ENCODE results near the gene CAMK1D. TPM values are rescaled to one million over a fixed set of nuclear protein-coding genes. Genes with fewer than 3 reads are reported as not detected.
"Not testable (repeated sequence)": the region's sequence is repeated elsewhere in the genome, so short reads cannot be mapped to it uniquely, and the experiment has no call there.

Gene CAMK1D
- total RNA-seq, 1 experiment from 2014 or later, result 3.9 TPM

DNA sequence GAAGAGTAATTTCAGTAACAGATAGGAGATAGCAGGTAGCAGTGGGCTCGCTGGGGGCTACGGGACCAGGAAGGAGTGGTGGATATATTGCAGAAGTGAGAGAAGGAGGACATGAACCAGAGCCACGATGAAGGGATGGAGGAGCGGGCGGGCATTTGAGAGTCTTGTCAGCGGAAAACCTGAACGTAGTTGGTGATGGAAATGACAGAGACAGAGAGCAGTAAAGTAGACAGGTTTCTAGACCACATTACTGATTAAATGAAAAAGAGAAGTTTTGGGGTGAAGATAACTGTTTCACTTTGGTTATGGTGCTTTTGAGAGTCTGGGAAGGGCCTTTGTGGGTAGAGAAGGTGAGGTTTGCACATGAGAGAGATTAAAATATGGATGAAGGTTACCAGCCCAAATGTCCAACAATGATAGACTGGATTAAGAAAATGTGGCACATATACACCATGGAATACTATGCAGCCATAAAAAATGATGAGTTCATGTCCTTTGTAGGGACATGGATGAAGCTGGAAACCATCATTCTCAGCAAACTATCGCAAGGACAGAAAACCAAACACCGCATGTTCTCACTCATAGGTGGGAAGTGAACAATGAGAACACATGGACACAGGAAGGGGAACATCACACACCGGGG, 196.9 kb downstream of the CAMK1D start:
- not testable (repeated sequence) for DNase-seq (ENCODE audit: low read depth)

DNA sequence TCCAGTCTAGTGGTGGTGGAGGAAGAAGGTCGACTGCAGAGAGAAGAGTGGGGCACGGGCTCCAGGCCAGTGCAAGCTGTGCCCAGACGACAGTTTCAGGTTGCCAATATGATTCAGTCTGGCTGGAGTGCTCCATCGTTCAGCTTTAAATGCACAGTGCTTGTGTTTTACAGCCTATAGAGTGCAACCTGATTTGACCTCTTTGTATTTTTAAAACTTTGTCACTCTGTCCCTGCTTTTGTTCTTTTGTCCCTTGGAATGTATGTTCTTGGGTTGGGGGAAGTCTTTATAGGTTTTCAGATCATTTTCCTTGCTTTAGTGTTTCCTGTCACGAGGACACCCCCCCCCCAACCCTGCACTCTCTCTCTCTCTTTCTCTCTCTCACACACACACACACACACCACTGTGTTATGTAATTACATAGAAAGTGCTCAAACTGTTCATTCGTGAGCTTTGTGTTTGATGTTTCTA, 198.0 kb downstream of the CAMK1D start:
- no peak for DNase-seq (ENCODE audit: low read depth)

DNA sequence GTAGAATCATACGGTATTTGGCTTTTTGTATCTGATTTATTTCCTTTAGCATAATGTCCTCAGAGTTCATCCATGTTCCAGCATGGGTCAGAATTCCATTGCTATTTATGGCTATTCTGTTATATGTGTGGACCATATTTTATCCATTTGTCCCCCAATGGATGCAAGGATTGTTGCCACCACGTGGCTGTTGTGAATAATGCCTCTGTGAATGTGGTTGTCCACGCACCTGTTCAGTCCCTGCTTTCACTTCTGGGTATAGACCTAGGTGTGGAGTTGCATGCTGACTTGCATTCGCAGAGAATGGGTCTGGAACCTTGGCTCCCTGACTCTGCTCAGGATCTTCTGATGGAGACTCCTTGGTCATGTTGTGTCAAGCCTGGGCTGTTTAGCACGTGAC, 199.9 kb downstream of the CAMK1D start:
- DNase-seq (ENCODE audit: low read depth), result no peak

DNA sequence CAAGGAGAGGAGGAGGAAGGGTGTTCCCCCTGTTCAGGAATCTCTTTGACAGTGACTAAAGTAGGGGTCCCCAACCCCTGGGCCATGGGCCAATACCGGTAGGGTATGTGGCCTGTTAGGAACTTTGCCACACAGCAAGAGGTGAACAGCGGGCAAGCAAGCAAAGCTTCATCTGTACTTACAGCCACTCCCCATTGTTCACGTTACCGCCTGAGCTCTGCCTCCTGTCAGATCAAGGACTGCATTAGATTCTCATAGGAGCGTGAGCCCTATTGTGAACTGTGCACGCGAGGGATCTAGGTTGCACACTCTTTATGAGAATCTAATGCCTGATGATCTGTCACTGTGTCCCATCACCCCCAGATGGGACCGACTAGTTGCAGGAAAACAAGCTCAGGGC, 201.6 kb downstream of the CAMK1D start:
- DNase-seq (ENCODE audit: low read depth), result no peak

DNA sequence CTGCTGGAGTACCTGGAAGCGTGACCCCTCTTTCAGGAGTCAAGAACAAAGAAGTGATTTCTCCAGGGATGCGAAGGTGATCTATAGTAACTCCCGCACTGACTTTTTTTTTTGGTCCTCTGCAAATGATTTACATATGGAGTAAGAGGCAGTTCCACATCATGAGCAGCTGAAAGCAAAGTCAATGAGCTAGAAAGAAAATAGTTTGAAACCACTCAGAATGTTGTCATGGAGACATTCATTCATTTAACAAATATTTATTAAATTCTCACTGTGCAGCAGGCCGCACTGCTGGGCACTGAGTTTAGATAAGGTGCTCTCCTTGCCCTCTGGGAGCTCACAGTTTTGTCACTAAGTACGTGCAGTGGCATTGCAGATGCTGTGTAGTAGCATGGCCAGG, 206.7 kb downstream of the CAMK1D start:
- DNase-seq (ENCODE audit: low read depth), result no peak

DNA sequence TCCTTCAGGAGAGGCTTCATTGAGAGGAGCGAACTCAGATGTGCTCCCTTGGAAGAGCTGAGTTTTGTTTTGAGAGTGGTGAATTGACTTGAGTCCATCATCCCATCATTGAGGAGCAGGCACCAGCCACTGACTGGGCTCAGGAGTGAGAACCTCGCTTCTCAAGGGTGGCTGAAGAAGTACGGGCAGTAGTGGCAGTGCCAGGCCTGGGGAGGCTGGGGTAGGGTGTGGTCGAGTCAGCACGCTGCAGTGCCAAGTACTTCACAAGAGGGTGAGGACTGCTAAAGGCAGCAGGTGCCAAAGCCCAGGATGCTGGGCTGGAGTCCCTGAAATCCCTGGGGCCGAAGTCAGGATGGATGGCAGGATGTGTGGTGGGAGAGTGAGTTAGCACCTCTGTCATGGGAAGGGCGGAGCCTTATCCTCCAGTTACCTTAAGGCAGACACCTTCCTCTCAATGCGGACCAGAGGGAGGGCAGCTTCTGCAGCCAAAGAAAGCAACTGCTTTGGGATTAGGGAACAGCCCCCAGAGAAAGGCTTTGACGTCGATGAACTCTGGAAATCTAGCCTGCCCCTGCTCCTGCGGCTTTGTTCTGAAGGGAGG, 210.3 kb downstream of the CAMK1D start:
- no peak for DNase-seq (ENCODE audit: low read depth)

DNA sequence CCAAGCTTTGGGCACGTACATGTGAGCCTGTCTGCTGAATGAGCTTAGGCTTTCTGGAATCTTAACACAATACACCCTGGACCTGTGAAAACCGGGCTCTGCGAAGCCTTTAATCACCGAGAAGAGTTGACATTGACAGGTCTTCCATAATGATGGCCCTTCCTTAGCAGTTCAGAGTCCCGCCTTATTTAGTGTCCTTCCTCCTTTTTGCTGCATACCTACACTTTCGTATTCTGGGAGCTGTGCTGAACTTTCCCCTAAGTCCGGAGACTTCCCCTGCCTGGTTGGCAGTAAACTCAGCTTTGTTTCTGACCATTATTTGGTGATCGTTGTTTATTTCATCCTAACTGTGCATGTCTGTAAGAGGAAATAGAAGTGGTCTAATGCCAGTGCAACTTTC, 212.0 kb downstream of the CAMK1D start:
- DNase-seq (ENCODE audit: low read depth), result no peak

DNA sequence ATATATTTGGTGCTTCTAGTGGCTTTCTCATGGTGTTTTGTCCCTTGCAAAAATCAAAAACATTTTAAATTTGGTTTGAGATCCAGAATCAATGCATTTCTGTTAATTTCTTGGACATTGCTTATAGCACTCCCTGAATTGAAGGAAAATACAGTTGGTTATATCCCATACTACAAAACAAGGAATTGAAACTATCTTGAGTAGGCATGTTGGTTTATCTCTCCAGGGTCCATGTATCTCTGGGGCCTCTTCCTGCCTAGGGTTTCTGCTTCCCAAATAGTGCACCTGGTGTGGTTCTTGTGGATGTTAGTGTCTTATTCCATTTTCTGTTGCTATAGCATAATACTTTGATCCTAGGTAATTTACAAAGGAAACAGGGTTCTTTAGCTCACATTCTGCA, 212.4 kb downstream of the CAMK1D start:
- DNase-seq (ENCODE audit: low read depth), result no peak

DNA sequence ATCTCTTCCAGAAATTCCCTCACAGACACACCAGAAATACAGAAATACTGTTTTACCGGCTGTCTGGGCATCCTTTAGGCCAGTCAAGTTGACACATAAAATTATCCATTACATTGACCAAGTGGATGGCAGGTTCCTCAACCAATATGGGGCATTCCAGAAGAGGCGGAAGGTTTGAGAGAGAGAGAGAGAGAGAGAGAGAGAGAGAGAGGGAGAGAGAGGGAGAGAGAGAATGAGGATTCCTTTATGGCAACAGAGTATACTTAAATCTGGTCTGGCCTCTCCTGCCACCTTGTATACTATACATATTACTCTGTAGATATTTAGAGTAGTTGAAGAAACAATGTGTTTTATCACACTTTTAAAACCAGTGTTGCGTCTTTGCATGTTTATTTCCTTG, 214.1 kb downstream of the CAMK1D start:
- no peak for DNase-seq (ENCODE audit: low read depth)

DNA sequence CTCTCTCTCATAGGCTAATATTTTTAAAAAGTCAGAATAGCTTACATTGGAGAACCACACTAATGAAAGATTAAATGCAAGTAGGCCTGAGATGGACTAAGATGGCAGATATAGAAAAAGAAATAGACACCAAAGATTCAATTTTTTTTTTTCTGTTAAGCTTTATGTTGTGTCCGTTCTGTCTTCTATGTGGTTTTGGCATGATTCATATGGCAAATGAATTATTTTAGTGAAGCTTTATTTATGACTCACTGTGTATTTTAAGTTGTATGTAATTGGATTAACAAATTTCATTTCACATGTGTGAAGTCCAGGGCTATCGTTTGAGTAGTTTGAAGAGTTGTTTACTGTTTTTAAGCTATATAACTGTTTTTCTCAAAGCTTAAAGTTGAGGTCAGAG, 214.8 kb downstream of the CAMK1D start:
- DNase-seq (ENCODE audit: low read depth), result peak; percentile 45

DNA sequence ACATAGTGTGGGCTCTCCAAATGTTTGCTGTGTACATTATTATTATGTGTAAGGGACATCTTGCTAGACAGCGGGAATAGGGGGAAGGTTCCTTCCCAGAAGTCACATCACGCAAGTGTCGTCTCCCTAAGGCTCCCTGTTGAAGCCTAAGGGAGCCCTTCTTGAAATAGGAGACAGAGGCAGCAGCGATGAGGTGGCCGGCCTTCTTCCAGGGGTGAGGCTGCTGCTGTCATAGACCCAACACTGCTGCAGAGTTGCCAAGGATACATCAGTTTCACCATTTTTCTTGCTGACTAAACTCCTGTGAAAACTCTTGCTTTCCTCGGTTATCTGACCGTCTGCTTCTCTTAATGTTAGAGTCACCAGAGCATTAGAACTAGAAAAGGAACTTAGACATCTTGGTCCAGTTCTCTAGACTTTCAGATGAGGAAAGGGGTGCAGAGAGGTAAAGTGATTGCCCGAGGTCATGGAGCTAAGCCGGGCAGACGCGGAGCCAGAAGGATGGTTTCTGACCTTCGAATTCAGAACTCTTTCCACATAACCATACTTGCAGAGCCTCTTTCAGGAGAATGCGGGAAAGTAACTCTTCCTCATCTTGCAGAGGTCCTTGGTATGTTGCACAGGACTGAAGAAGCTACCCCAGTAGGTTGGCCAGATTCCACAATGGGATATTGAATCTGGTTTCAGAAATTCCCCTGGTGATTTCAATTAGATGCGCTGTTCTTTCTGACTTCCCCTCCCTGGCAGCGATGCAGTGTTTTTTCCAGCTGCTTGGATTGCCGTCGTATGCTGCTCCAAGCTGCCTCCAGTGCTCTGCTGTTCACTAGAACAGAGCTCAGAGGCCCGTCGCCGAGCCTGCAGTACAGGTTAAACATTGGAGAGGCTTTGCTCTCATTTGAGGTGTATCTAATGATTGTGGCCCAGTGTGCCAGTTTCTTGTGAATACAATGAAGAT, 217.1 kb downstream of the CAMK1D start:
- DNase-seq (ENCODE audit: low read depth), result no peak

DNA sequence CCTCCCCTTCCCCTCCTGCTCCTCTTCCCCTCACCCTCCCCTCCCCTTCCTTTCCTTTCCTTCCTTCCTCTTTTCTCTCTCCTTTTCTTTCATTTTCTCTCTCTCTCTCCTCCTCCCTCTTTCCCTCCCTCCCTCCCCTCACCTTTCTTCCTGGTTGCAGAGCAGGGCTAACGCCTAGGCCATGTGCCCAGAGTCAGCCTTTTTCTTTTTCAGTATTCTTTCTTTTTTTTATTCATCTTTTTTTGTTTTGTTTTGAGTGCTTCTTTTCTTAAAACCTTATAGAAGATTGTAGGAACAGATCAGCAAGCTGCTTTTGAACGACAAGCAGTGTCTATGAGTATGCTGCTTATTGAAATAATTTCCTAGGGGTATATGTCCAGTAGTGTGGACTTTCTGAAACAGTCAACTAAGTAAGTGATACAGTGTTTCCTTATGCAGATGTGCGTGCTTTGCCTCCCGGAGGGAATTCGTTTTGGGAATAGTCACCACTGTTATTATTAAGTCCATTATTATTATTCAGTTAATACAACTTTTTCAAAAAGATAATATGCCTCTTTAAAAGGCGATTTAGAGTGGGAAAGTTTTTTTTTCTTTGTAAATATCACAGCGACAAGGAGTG, 219.2 kb downstream of the CAMK1D start:
- DNase-seq (ENCODE audit: low read depth), result no peak

DNA sequence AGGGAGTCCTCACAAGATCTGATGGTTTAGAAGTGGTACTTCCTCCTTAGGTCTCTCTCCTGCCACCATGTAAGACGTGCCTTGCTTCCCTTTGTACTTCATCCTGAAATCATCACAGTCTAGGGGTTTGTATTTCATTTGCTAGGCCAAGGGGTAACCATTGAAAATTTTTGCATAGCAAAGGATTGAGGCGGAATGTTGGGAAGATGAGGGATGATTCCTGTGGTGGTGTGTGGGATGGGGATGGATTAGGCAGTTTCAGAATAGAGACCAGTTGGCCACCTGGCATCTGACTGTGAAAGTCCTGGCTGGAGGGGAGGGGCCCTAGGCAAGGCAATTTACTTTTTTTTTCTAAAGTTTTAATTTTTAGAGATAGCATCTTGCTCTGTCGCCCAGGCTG, 222.9 kb downstream of the CAMK1D start:
- DNase-seq (ENCODE audit: low read depth), result no peak

DNA sequence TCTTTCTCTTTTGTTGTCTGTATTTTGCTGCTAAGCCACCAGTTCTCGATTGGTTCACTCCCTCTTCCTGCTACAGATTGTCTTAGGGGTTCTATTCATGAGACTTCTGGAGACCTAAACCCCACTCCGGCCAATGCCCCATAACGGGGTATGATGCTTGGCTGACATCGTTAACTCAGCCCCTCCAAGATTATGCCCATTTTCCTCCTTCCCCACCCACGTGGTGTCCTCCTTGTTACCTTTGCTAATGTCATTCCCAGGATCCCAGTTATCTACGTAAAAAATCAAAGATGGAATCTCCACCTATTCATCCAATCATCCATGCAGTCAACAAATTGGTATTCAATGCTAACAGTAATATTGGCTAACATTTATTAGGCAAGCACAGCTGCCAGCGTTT, 228.3 kb downstream of the CAMK1D start:
- DNase-seq (ENCODE audit: low read depth), result no peak

DNA sequence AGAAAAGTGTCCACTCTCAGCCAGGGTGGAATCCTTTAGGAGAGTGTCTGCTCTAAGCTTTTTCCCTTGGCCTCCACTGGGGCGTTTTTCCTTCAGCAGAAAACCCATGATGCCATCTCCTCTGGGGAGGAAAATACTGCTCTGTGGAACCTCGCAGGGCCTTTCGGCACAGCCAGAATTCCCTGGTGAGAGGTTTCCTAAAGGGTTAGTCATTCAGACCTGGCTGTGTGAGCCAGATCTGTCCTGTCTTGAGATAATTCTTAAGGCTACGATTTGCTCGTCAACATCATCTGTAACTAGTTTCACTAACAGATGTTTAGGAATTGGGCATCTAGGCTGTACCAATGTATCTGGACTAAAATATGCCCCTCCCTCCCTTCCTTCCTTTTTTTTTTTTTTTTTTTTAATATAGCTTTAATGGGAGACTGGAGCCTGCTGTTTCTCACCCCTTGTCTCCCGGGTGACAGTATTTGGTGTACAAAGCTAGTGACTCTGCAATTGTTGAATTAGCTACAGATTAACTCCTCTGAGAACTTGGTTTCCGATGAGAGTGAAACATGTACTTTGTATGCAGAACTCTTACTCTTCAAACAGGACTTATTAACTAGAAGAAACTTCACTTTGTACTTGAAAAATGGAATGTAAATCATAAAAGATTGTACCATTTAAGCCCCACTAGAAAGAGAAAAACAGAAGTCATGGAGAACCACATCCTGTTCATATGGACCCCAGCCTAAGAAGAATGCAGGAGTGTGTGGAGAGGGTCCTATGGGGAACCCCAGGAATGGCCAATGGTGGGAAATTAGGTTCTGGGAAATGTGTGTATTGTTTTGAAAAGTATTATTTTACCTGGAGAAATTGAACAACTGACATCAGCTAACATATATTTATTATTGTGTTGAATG, 230.9 kb downstream of the CAMK1D start:
- no peak for DNase-seq (ENCODE audit: low read depth)

DNA sequence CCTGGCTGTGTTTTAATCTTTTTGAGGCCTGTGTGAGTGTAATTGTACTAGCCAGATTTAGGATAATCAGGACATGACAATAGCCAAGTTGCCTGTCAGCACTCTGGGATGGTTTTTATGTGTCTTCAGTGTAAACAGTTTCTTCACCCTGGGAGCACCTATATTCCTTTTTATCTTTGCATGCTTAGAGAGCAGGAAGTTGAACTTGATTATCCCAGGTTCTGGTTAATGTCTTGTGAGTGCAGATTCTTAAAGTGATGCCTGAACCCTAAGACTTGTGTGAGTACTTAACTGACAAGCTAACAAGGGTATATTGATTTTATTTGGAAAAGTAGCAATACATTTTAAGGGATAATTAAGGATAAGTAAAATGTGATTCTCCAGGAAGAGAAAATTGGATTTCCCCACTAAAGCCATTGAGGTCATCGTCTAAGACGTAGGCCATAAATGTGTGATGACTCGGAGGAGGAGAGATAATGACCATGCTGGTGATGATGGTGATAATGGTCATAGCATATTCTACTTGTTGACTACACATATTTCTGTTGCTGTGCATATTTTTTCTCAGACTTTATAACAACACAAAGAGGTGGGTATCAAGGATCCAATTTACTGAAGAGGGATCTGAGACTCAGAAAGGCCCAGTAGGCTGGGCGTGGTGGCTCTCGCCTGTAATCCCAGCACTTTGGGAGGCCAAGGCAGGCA, 234.7 kb downstream of the CAMK1D start:
- no peak for DNase-seq (ENCODE audit: low read depth)

DNA sequence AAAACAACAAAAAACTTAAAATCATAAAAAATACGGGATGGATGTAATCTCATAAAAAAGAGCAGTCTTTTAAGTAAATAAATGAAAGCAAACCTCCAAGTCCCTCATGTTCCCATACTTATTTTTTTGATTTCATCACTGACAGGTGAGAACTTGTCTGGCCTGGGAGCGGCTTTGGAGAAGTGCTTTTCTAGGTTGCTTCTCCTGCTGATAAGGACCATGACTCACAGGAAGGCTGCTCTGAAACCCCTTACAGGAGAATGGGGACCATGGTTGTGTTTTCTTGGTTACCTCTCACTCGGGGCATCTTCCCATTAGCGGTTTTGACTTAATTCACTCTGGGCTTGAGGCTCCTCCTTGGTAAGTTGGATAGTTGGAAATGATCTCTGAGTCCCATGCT, 237.4 kb downstream of the CAMK1D start:
- DNase-seq (ENCODE audit: low read depth), result no peak

DNA sequence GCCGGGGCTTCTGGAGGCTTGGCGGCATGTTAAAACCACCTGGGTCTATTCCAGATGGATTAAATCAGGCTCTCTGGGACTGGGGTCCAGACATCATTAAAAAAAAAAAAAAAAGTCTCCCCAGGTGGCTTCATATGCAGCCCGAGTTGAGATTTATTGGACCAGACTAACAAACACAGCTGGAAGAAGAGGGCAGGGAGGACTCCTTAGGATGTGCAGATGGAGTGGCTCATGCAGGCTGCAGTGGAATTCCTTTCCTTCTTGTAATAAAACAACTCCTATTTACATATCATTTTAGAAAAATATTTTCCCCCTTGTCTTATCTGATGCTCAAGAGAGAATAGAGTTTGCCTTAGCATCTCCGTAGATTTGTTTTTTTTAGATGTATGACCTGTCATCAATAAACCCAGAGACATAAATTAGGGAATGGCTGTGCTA, 238.1 kb downstream of the CAMK1D start:
- no peak for DNase-seq (ENCODE audit: low read depth)

DNA sequence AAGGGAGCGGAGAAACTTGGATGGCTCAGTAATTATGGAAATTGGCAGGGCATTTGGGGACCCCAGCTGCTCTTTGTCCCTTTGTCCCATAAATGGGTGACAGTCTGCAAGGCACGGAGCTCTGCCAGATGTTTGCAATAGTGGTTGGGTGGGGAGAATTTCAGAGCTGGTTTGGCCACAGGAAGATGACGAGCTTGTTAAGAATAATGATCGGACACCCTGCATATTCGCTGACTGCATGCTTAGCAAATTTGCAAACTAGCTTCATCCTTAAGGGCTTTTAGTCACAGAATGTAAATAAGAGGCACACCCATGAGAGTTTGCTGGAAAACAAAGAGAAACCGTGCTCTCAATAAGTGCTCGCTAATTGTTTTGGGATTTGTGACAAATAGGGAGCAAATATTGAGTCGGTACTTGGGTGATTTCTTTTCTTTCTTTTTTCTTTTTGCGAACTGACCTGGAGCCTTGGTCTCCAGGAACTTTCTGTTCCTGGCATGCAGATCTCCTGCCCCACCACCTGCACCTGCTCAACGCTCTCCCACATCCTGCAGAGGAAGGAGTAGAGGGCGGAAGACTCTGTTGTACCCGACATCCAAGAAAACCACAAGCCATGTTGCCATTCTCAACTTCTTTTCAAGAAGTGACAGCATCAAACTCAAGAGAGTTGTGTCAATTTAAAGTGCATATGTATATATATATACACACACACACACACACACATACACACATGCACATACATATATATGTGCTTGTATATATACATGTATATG, 238.9 kb downstream of the CAMK1D start:
- peak; percentile 44 for DNase-seq (ENCODE audit: low read depth)

Data from HT1080 (cell line).